PC-9 (cell line): ENCODE measurements around the gene PLEKHM1. TPM values are rescaled to one million over a fixed set of nuclear protein-coding genes. Genes with fewer than 3 reads are reported as not detected.

ENCODE experiments used
- BruUV-seq: library from RNA; stranded (reverse); fragments of 400-500 nt; replicated peaks from 2 replicates; lab custom pipeline; 2021; lab: Mats Ljungman, UMichigan
- CTCF ChIA-PET: fragments of 300-600 bp; sonication (Branson Sonifier 250); formaldehyde crosslinking; loops from one replicate; lab custom pipeline; 2022; ENCODE audit warnings: antibody characterized with exemption; lab: Charles Lee
- POLR2A ChIA-PET: fragments of 300-600 bp; sonication (Branson Sonifier 250); formaldehyde crosslinking; loops from one replicate; lab custom pipeline; 2022; ENCODE audit warnings: antibody characterized with exemption; ENCODE audit not compliant: unreplicated experiment; lab: Charles Lee
- DNase-seq, 2 experiments: peaks; one replicate each; pipeline versions ENCODE4 v3.0.0 to v3.0.0-alpha.2; 2015 to 2022; ENCODE audit warnings: mixed read lengths in 1 of 2
- H2AFZ ChIP-seq: fragments of 200-600 bp; sonication (generic); 2 replicates; pipeline ENCODE4 v1.8.1; 2017; ENCODE audit warnings: antibody characterized with exemption
- H3F3A ChIP-seq: fragments of 200-600 bp; sonication (generic); 2 replicates; pipeline ENCODE4 v1.8.1; 2017; ENCODE audit warnings: antibody characterized with exemption, mild to moderate bottlenecking, low read depth; ENCODE audit not compliant: insufficient read depth
- H3K27ac ChIP-seq: fragments of 200-600 bp; sonication (generic); 2 replicates; pipeline ENCODE4 v1.6.1; 2016; ENCODE audit warnings: mixed run types
- H3K27me3 ChIP-seq: fragments of 200-600 bp; sonication (generic); 2 replicates; pipeline ENCODE4 v1.6.1; 2016; ENCODE audit warnings: low read depth, mixed run types; ENCODE audit not compliant: insufficient read depth
- H3K36me3 ChIP-seq: fragments of 200-600 bp; sonication (generic); 2 replicates; pipeline ENCODE4 v1.6.1; 2016; ENCODE audit warnings: low read depth, mixed run types
- H3K4me1 ChIP-seq: fragments of 200-600 bp; sonication (generic); replicated peaks from 2 replicates; pipeline ENCODE4 v1.6.1; 2016; ENCODE audit warnings: mixed run types; ENCODE audit not compliant: insufficient read depth
- H3K4me2 ChIP-seq: fragments of 200-600 bp; sonication (generic); 2 replicates; pipeline ENCODE4 v1.6.1; 2017; ENCODE audit warnings: mixed run types
- H3K4me3 ChIP-seq: fragments of 200-600 bp; sonication (generic); 2 replicates; pipeline ENCODE4 v1.6.1; 2016; ENCODE audit warnings: mixed run types
- H3K79me2 ChIP-seq: fragments of 200-600 bp; sonication (generic); 2 replicates; pipeline ENCODE4 v1.6.1; 2017; ENCODE audit warnings: low read depth, mixed run types
- H3K9me2 ChIP-seq: fragments of 200-600 bp; sonication (generic); 2 replicates; pipeline ENCODE4 v1.8.1; 2017; ENCODE audit warnings: mild to moderate bottlenecking; ENCODE audit not compliant: insufficient read depth
- H3K9me3 ChIP-seq: fragments of 200-600 bp; sonication (generic); 2 replicates; pipeline ENCODE4 v1.8.1; 2016; ENCODE audit warnings: low read depth; ENCODE audit not compliant: insufficient read depth
- H4K20me1 ChIP-seq: fragments of 200-600 bp; sonication (generic); 2 replicates; pipeline ENCODE4 v1.8.1; 2017; ENCODE audit not compliant: insufficient read depth
- EZH2 ChIP-seq: fragments of 200-600 bp; sonication (generic); IDR thresholded peaks from 2 replicates; pipeline ENCODE4 v1.8.0; 2017; ENCODE audit warnings: antibody characterized with exemption, low read depth
- intact Hi-C: fragments of 100-400 bp; cut with micrococcal nuclease; formaldehyde crosslinking; loops from one replicate; pipeline ENCODE4 v1.10.0; 2022; ENCODE audit not compliant: unreplicated experiment
- total RNA-seq: library from RNA; stranded (reverse); gene quantifications from 2 replicates; pipeline ENCODE4 v1.2.3, GENCODE V29; 2021
- TF ChIP-seq, protein P1 (sequence below): fragments of 200-600 bp; sonication (generic); conservative IDR thresholded peaks from 2 replicates; pipeline ENCODE4 v1.6.1; 2017; ENCODE audit warnings: mixed run types, antibody characterized with exemption, mild to moderate bottlenecking, moderate library complexity

The PLEKHM1 gene
- total RNA-seq, 1 experiment from 2014 or later = 42.5 TPM

- H3K9me2 ChIP-seq = no peaks in the 10 kb centered on the region
- peaks cover 72% of the 10 kb centered on the region for H3K79me2 ChIP-seq
- H3K4me1 ChIP-seq = no peaks in the 10 kb centered on the region
- no peaks in the 10 kb centered on the region for H3K9me3 ChIP-seq
- no TSS peak for BruUV-seq
- no peak overlapping the region for H2AFZ ChIP-seq
- no peak overlapping the region for H3K4me2 ChIP-seq
- TF ChIP-seq EZH2 = no peak
- TF ChIP-seq, protein P1, sequence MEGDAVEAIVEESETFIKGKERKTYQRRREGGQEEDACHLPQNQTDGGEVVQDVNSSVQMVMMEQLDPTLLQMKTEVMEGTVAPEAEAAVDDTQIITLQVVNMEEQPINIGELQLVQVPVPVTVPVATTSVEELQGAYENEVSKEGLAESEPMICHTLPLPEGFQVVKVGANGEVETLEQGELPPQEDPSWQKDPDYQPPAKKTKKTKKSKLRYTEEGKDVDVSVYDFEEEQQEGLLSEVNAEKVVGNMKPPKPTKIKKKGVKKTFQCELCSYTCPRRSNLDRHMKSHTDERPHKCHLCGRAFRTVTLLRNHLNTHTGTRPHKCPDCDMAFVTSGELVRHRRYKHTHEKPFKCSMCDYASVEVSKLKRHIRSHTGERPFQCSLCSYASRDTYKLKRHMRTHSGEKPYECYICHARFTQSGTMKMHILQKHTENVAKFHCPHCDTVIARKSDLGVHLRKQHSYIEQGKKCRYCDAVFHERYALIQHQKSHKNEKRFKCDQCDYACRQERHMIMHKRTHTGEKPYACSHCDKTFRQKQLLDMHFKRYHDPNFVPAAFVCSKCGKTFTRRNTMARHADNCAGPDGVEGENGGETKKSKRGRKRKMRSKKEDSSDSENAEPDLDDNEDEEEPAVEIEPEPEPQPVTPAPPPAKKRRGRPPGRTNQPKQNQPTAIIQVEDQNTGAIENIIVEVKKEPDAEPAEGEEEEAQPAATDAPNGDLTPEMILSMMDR = no peak
- CTCF ChIA-PET = no interaction called here
- peaks cover 79% of the 10 kb centered on the region for H4K20me1 ChIP-seq
- no peak overlapping the region for H3K27ac ChIP-seq
- no peak overlapping the region for H3K4me3 ChIP-seq
- POLR2A ChIA-PET = no interaction called here
- no peak for DNase-seq
- H3F3A ChIP-seq = peaks cover 26% of the 10 kb centered on the region; the same call in 1 of the 2 replicates
- intact Hi-C loops = no loop called here
- no peaks in the 10 kb centered on the region for H3K27me3 ChIP-seq
- peaks cover 26% of the 10 kb centered on the region for H3K36me3 ChIP-seq
Observed at GRCh38 chr17:45409659-45410076, 80.9 kb downstream of the PLEKHM1 start.

DNA sequence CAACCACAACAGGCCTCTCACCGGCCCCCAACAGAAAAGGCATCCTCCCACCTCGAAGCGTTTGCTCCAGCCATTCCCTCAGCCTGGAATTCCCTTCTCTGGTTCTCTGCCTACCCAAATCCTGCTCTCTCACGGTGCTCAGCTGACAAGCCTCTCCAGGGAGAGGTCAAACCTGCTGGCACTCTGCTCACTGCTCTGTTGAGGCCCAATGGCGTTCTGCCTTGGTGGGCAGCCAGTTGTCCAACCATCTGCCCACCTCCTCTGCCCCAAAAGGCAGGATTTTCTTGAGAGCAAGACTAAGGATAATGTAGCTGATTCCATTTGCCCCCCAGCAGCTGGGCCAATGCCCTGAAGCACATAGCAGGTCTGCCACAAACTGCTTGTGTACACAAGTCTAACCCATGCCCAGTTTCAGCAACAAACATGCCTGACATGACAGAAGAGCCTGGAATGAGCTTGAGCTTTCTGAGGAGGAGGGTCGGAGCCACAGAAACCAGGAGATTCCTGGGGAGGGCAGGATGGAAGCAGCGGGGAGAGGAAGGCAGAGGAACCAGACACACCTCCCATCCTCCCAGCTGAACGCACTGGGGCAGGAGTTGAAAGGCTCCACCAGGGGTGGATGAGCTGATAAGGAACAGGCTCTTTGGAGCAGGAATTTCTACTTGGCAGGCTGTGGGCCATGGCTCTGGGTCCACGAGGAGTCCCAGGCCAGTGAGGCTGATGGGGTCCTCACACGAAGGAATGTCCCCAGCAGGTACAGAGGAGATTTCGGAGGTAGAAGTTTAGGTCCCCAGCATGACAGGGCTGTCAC lies 81.7 kb downstream of the PLEKHM1 start:
- TF ChIP-seq, protein P1 = no peak
- no peak for TF ChIP-seq EZH2
- BruUV-seq = no TSS peak
- POLR2A ChIA-PET = no interaction called here

DNA sequence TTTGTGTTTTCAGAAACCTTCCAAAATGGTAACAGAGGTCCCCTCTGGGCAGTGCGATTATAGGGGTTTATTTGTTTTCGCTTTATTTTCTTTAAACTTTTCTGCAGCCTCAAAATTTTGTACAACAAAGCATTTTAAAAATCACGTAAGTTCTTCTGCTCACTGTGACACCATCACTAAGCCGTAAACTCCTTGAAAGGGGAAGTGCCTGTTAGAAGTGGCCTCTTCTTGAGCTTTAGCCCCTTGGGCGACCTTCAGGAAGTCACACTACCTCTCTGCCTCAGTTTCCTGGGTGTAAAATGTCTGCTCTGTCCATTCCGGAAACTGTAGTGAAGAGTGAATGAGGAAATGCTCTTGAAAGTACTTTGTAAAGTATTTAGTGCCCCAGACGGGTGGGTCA lies 84.4 kb downstream of the PLEKHM1 start:
- H4K20me1 ChIP-seq = peaks cover 66% of the 10 kb centered on the region
- no peaks in the 10 kb centered on the region for H3K9me3 ChIP-seq
- intact Hi-C loops = no loop called here
- H3K4me3 ChIP-seq = no peak overlapping the region
- ChIA-PET POLR2A (no interaction called here), CTCF (no interaction called here)
- H3K4me2 ChIP-seq = no peak overlapping the region
- H3K79me2 ChIP-seq = peaks cover 39% of the 10 kb centered on the region
- H3K27me3 ChIP-seq = no peaks in the 10 kb centered on the region
- H3K36me3 ChIP-seq = peaks cover 38% of the 10 kb centered on the region
- TF ChIP-seq, protein P1 = no peak
- TF ChIP-seq EZH2 = no peak
- no TSS peak for BruUV-seq
- no peaks in the 10 kb centered on the region for H3K9me2 ChIP-seq
- H3K27ac ChIP-seq = no peak overlapping the region
- H3F3A ChIP-seq = peaks cover 33% of the 10 kb centered on the region; the same call in 1 of the 2 replicates
- no peak for DNase-seq
- no peaks in the 10 kb centered on the region for H3K4me1 ChIP-seq
- H2AFZ ChIP-seq = no peak overlapping the region

More for the DNA sequence above, 81.7 kb downstream of the PLEKHM1 start:
- Histone ChIP-seq H3K79me2 (peaks cover 64% of the 10 kb centered on the region), H3K4me1 (no peaks in the 10 kb centered on the region), H2AFZ (no peak overlapping the region), H3K27ac (no peak overlapping the region), H3K4me3 (no peak overlapping the region), H4K20me1 (peaks cover 80% of the 10 kb centered on the region), H3K27me3 (no peaks in the 10 kb centered on the region), H3K9me2 (no peaks in the 10 kb centered on the region), H3K36me3 (peaks cover 32% of the 10 kb centered on the region), H3K9me3 (no peaks in the 10 kb centered on the region), H3K4me2 (no peak overlapping the region), H3F3A (peaks cover 26% of the 10 kb centered on the region; the same call in 1 of the 2 replicates)
- CTCF ChIA-PET = no interaction called here
- DNase-seq = no peak
- intact Hi-C loops = no loop called here
